ENCODE measurements around the gene APLNR.
"Not testable (repeated sequence)": the region's sequence is repeated elsewhere in the genome, so short reads cannot be mapped to it uniquely, and the experiment has no call there.

The APLNR gene
- total RNA-seq: 0 reads per million in 2 experiments

DNA sequence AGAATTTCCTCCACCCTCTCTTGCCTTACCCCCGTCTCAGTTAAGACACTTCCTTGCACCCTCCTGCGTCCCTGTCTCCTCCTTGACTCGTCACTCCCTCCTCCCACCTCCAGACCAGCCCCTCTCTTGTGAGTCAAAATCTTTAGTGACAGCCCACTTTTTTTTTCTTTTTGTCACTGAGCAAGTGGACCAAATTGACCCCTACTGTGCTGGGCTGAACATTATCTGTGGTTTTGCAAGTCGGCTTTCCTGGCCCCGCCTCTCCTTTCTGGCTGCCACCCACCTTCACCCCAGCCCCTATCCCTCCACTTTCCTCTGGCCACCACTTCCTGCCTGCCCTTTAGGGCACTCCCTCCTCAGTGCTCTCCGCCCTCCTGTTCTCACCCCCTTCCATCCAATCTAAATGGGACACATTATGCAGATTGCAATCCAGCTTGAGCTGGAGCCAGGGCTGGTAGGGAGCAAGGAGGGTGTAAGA is at the start of gene APLNR:
Gene APLNR, minus strand, starts transcription at position 47 of the 478 bp plus-strand sequence. CDS start 246 bp downstream, outside the sequence.
- no peak for DNase-seq (ENCODE audit: low read depth)

GRCh38 chr11:57283231-57283990 is 46.4 kb upstream of the APLNR start:
- no peak for DNase-seq (ENCODE audit: low read depth)

DNA sequence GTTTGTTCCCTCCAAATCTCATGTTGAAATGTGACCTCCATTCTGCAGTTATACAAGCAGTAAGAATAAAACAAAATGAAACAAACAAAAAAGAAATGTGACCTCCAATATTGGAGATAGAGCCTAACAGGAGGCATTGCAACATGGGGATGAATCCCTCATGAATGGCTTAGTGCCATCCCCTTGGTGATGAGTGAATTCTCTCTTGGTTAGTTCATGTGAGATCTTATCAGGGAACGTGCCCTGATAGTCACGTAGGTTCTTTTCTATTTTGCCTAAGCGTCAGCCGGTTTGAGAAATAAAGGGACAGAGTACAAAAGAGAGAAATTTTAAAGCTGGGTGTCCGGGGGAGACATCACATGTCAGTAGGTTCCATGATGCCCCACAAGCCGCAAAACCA is 44.5 kb upstream of the APLNR start:
- not testable (repeated sequence) for DNase-seq (ENCODE audit: low read depth)

DNA sequence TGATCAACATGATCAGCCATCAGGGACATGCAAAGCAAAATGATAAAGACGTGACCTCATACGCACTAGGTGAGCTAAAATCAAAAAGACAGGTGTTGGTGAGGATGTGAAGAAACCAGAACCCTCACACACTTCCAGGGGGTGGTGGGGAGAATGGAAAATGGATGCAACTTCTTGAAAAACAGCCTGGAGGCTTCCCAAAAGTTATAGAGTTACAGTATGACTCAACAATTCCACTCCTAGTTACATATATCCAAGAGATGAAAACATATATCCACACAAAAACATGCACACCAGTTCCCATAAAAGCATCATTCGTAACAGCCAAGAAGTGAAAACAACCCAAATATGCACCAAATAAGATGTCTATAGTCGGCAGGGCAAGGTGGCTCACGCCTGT is 42.1 kb upstream of the APLNR start:
- DNase-seq (ENCODE audit: low read depth): no peak

DNA sequence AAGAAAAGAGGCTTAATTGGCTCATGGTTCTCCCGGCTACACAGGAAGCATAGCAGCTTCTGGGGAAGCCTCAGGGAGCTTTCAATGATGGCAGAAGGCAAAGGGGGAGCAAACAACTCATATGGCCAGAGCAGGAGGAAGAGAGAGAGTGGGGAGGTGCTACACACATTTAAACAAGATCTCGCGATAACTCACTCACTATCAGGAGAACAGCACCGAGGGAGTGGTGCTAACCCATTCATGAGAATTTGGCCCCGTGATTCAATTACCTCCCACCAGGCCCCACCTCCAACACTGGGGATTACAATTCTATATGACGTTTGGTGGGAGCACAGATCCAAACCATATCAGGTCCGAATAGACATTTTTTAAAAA is 41.7 kb upstream of the APLNR start:
- no peak for DNase-seq (ENCODE audit: low read depth)

GRCh38 chr11:57277845-57278720 is 41.0 kb upstream of the APLNR start:
- peak; percentile 3 for DNase-seq (ENCODE audit: low read depth)

DNA sequence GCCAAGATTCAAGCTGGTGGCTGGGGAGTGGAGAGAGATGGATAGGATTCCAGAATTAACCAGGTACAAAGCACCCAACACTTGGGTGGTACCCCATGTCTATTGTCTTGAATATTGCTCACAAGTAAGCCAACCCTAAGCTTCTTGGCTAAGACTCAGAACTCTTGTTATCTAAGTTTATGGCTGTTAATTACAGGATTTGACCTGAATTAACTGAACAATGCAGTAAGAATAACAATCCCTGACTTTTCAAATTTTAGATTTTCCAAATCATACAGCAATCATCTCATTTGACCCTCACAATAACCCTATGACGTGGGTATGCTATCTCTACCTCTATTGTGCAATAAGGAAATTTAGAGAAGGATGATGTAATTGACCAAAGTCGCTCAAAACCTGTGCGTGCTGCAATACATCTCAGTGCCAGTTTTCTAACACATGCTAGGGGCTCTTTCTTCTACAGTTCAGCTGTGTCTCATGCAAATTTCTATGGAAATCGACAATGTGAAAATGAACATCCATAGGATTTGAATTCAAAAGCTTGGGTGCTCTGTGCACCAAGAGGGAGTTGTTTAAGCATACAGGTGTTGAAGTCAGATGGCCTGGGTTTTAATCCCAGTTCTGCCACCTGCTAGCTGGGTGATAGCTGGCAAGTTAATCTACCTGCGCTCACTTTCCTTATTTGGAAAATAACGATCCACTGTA is 40.1 kb upstream of the APLNR start:
- DNase-seq (ENCODE audit: low read depth): no peak

DNA sequence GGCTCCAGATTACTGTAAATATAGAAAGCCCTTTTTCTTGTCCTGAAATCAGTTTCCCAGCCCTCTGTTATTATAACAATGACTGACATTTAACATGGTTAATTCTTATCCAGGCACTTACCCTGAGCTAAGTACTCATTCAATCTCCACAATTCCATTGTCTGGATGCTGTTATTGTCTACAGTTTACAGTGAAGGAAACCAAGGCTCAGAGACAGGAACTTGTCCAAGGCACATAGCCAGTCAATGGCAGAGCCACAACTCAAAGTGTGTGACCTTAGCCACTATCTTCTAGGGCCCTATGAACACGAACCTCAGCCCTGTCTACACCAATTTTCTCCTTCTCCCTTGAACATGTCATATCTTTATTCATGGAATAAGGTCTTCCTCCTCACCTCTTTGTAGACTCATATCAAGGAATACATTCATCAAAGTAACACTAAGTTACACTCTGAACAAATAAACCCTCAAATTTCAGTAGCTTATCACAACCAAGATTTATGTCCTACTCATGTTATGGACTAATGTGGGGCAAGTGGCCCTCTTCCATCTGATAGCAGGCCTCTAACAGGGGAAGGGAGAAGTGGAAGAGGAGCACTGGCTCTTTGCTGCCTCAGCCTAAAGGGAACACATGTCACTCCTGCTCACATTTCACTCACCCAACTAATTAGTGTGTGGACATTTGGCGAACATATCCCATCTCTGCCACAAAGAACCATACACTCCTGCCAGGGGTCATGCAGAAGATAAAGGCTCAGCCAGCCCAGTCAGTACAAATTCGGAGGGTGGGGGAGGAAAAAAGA is 39.3 kb upstream of the APLNR start:
- DNase-seq (ENCODE audit: low read depth): no peak

DNA sequence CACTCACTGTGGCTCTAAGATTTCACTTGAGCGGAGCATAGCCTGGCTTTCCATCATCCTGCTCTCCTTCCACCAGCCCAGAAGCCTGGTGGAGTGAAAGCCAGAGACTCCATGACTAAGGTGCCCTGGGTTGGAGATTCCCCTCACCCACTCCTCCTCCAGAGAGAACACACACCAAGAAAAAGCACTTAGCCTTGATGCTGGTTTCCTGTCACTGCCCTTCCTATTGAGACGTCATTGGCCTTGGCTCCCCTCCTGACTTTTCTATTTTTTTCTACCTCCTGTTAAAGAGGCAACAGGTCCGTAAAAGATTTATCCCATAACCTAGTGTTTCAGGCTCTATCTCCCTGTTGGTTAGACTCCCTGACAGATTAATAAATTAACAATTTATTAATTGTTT is 38.5 kb upstream of the APLNR start:
- no peak for DNase-seq (ENCODE audit: low read depth)

DNA sequence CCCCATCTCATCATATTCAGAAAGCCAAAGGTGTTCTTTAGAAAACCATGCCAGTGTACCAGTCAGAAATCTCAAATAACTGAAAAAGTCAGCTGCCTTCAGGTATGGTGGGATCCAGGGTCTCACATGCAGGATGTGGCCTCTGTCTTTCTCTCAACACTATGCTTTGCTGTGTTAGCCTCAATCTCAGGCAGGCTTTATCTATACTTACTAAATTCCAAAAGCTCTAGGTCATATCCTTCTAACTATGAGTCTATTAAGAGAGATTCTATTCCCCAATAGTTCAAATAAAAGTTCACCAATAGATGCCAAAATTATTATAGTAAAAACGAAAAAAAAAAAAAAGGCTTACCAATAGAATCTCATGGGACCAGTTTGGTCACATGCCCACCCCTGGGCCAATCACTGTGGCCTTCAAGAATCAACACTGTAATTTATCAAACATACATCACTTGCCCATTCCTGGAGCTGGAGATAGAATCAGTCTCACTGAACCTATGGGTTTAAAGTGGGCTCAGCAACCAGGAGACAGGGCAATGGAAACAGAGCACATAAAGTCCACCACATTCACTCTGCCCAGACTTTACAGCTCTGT is 38.0 kb upstream of the APLNR start:
- DNase-seq (ENCODE audit: low read depth): no peak

DNA sequence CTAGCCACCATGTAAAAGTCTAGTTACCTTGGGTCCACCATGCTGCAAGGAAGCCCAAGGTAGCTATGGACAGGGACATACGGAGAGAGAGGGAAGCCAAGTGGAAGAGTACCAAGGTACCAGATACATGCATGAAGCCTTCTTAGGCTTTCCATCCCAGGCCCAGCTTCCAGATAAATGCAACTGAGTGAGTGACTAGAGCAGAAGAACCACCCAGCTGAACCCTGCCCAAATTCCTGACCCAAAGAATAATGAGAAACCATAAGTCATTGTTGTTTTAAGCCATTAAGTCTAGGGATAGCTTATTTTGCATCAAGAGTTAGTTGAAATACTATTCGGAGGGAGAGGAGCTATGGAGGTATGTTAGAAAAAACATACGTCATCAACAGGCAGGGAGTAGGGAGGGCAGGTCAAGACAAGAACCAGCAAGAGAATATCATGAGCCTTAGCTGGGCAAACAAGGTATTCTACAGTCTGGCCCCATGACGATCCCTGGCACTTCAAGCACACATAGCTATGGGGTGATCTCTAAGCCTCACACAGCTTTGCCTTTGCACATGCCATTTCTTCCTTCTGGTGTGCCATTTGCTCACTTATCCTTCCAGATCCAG is 36.5 kb upstream of the APLNR start:
- DNase-seq (ENCODE audit: low read depth): no peak

GRCh38 chr11:57269571-57270021 is 32.5 kb upstream of the APLNR start:
- DNase-seq (ENCODE audit: low read depth): no peak

DNA sequence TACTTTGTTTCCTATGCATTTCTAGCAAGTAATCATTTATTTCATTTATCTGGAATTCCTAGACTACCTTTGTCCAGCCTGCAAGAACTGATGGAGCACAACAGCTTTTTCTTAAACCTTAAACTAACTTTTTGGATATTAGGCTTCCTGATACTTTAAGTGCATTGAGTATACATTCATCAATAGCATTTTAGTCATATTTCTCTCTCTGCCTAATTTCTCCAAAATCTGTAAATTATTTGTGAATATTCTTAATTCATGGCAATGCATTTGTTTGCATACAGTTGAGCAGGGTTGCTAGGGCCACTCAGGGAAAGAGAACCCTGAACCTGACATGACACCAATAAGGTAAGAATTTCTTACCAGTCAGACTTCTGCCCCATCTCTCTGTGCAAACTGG is 29.1 kb upstream of the APLNR start:
- DNase-seq (ENCODE audit: low read depth): no peak

GRCh38 chr11:57263351-57263750 is 26.3 kb upstream of the APLNR start:
- DNase-seq (ENCODE audit: low read depth): no peak

- DNase-seq (ENCODE audit: low read depth): no peak
Measured at GRCh38 chr11:57262157-57262556, 25.1 kb upstream of the APLNR start.

DNA sequence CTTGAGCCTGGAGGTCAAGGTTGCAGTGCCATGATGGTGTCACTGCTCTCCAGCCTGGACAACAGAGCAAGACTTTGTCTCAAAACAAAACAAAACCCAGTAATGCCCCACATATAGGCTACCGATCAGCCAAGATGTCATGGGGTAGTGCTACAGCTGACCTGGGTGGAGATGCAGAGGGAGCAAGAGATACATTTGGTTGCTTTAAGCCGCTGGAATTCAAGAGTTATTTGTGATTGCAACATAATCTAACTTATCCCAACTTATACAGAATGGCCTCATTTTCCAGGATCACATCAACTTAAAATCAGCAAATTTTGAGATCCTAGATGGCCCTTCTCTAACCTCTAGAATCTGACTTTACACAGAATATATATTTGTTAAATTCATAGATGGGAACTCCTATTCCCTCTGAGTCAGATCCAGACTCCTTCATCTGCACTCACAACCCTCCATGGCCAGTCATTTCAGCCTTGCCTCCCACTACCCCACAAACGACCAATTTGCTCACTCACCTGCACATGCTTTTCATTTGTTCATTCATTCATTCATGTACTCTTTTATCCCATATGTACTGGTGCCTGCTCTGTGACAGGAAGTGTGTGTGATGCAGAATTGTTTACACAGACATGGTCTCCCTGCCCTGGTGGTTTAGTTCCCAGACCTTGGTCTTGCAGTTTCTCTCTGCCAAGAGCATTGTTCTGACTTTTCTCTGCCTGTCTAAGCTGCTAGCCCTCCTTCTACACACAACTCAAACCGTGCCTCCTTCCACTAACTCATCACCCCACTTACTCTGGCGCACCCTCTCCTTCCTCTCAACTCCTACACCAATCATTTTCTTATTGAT is 24.1 kb upstream of the APLNR start:
- no peak for DNase-seq (ENCODE audit: low read depth)

DNA sequence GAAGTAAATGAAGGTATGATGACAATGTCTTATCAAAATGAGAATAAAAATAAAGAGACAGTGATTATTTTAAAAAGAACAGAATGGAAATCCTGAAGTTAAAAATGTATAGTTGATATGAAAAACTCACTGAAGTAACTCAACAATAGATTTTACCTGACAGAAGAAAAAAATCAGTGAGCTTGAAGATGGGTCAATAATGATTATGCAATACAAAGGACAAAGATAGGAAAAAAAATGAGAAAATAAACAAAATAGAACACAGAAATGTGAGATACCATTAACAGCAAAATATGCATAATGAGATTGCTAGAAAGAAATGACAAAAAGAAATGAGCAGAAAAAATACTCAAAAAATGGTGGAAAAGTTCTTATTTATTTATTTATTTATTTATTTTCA is 19.1 kb upstream of the APLNR start:
- no peak for DNase-seq (ENCODE audit: low read depth)

GRCh38 chr11:57255618-57256017 is 18.6 kb upstream of the APLNR start:
- DNase-seq (ENCODE audit: low read depth): no peak

DNA sequence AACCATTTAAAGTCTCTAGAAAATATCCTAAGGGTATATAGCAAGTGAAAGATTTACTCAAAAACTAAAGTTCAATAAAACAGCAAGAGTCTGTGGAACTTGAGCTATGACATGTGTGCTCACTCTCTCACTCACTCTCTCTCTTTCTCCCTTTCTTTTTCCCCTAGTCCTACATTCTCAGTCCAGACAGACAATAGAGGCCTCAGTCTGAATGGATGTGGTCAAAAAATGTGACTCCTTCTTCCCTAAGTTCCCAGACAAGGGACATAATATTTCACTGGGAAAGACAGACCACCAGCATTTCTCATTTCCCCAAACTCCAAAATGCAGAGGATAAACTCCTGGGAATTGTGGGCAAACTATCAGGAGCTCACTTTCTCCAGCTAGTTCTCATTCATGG is 17.6 kb upstream of the APLNR start:
- DNase-seq (ENCODE audit: low read depth): no peak

Measured in T follicular helper cell (primary cell).